ENCODE data around the gene TRIM6.
A peak's percentile ranks its signal among the peaks of the same experiment; 100 is the strongest.
"Not testable (repeated sequence)": the region's sequence is repeated elsewhere in the genome, so short reads cannot be mapped to it uniquely, and the experiment has no call there.

Gene TRIM6

GRCh38 chr11:5603326-5603725 lies 6.9 kb downstream of the TRIM6 start:
- no peak for DNase-seq (ENCODE audit: low read depth in 2 of 3, low spot score in 1 of 3)

GRCh38 chr11:5604896-5605295 lies 8.5 kb downstream of the TRIM6 start:
- no peak for DNase-seq (ENCODE audit: low read depth in 2 of 3, low spot score in 1 of 3)

GRCh38 chr11:5605849-5606248 lies 9.4 kb downstream of the TRIM6 start:
- no peak for DNase-seq (ENCODE audit: low read depth in 2 of 3, low spot score in 1 of 3)

- DNase-seq (ENCODE audit: low read depth in 2 of 3, low spot score in 1 of 3), result no peak
Observed at GRCh38 chr11:5608808-5609207, 12.4 kb downstream of the TRIM6 start.

GRCh38 chr11:5610446-5610845 lies 14.0 kb downstream of the TRIM6 start:
- DNase-seq (ENCODE audit: low read depth in 2 of 3, low spot score in 1 of 3), result no peak

GRCh38 chr11:5611627-5612026 lies 15.2 kb downstream of the TRIM6 start:
- DNase-seq (ENCODE audit: low read depth in 2 of 3, low spot score in 1 of 3), result no peak

- no peak for DNase-seq (ENCODE audit: low read depth in 2 of 3, low spot score in 1 of 3)
Observed at GRCh38 chr11:5618807-5619206, 22.4 kb downstream of the TRIM6 start.

- DNase-seq (ENCODE audit: low read depth in 2 of 3, low spot score in 1 of 3), result no peak
Observed at GRCh38 chr11:5620651-5621521, 24.4 kb downstream of the TRIM6 start.

GRCh38 chr11:5621580-5621979 lies 25.1 kb downstream of the TRIM6 start:
- DNase-seq (ENCODE audit: low read depth in 2 of 3, low spot score in 1 of 3), result no peak

GRCh38 chr11:5622802-5623201 lies 26.4 kb downstream of the TRIM6 start:
- DNase-seq (ENCODE audit: low read depth in 2 of 3, low spot score in 1 of 3), result no peak

GRCh38 chr11:5624489-5625279 lies 28.2 kb downstream of the TRIM6 start, which contains the start of gene TRIM34:
TRIM34 (plus strand) TSS chr11:5625001; CDS start chr11:5632332, 7,331 bp downstream.
- peak; percentile 29 to 60 (median 30) for DNase-seq (ENCODE audit: low read depth in 2 of 3, low spot score in 1 of 3)

- no peak for DNase-seq (ENCODE audit: low read depth in 2 of 3, low spot score in 1 of 3)
Observed at GRCh38 chr11:5625281-5625680, 28.8 kb downstream of the TRIM6 start.

GRCh38 chr11:5626196-5626595 lies 29.8 kb downstream of the TRIM6 start:
- no peak for DNase-seq (ENCODE audit: low read depth in 2 of 3, low spot score in 1 of 3)

- no peak for DNase-seq (ENCODE audit: low read depth in 2 of 3, low spot score in 1 of 3)
Observed at GRCh38 chr11:5631417-5631816, 35.0 kb downstream of the TRIM6 start.

- no peak for DNase-seq (ENCODE audit: low read depth in 2 of 3, low spot score in 1 of 3)
Observed at GRCh38 chr11:5631969-5632635, 35.7 kb downstream of the TRIM6 start.

GRCh38 chr11:5639953-5640352 lies 43.5 kb downstream of the TRIM6 start:
- DNase-seq (ENCODE audit: low read depth in 2 of 3, low spot score in 1 of 3), result no peak

GRCh38 chr11:5643585-5643984 lies 47.1 kb downstream of the TRIM6 start:
- DNase-seq (ENCODE audit: low read depth in 2 of 3, low spot score in 1 of 3), result no peak

GRCh38 chr11:5646139-5646538 lies 49.7 kb downstream of the TRIM6 start:
- no peak for DNase-seq (ENCODE audit: low read depth in 2 of 3, low spot score in 1 of 3)

- DNase-seq (ENCODE audit: low read depth in 2 of 3, low spot score in 1 of 3), result no peak
Observed at GRCh38 chr11:5655474-5655873, 59.0 kb downstream of the TRIM6 start.

- DNase-seq (ENCODE audit: low read depth in 2 of 3, low spot score in 1 of 3), result not testable (repeated sequence)
Observed at GRCh38 chr11:5656956-5657355, 60.5 kb downstream of the TRIM6 start.

GRCh38 chr11:5658318-5658717 lies 61.9 kb downstream of the TRIM6 start:
- DNase-seq (ENCODE audit: low read depth in 2 of 3, low spot score in 1 of 3), result no peak
